ENCODE measurements around the gene BMP2K.
"Not testable (repeated sequence)": the region's sequence is repeated elsewhere in the genome, so short reads cannot be mapped to it uniquely, and the experiment has no call there.

BMP2K gene

GRCh38 chr4:78765432-78766006 is 10.6 kb upstream of the BMP2K start:
- DNase-seq, result no peak

- no peak for DNase-seq
These were observed 10.1 kb upstream of the BMP2K start for GRCh38 chr4:78766026-78766425.

GRCh38 chr4:78766650-78767049 is 9.5 kb upstream of the BMP2K start:
- no peak for DNase-seq

GRCh38 chr4:78767350-78767749 is 8.8 kb upstream of the BMP2K start:
- DNase-seq, result no peak

DNA sequence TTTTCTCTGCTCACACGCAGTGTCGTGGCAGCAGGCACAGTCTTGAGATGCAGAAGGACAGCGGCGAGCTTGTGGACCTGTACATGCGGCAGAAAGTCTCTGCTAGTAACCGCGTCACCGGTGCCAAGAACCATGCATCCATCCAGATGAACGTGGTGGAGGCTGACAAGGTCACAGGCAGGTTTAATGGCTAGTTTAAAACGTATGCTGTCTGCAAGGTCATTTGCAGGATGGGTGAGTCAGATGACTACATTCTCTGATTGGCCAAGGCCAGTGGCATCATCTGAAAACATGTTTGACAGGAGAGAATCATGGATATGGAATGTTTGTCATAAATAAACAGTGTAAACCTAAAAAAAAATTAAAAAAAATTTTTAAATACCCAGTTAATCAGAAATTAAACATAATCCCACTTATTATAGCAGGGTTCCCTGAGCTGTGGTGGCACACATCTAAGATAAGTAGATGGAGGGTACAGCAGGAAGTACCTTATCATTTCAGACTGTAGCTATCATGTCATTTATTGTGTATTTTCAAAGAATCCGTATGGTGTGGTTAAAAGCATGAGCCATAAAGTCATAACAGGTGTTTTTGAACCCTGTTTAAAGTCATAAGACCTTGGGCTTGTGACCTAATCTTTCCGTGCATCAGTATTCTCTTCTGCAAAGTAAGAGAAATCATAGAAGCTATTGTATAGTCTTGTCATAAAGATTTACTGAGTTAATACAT is 7.5 kb upstream of the BMP2K start:
- no peak for DNase-seq

DNA sequence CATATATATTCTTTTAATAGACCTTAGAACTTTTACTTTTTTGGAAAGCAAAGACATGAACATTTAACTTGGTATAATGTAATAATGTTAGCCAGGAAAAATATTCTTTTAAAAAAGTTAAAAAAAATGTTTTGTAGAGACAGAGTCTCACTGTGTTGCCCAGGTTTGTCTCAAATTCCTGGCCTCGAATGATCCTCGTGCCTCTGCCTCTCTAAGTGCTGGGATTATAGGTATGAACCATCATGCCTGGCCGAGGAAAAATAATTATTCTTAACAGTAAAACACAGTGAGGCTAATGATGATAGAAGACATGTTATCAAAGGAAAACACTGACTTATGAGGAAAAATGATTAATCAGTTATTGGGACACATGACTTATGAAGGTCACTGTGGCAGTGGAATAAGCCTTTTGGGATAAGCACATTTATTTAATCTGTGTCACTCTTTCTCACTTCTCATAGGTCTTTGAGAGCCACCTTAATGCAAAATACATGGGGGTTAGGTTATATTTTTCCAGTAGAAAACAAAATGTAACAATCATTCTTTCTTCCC is 6.0 kb upstream of the BMP2K start:
- DNase-seq, result no peak

DNA sequence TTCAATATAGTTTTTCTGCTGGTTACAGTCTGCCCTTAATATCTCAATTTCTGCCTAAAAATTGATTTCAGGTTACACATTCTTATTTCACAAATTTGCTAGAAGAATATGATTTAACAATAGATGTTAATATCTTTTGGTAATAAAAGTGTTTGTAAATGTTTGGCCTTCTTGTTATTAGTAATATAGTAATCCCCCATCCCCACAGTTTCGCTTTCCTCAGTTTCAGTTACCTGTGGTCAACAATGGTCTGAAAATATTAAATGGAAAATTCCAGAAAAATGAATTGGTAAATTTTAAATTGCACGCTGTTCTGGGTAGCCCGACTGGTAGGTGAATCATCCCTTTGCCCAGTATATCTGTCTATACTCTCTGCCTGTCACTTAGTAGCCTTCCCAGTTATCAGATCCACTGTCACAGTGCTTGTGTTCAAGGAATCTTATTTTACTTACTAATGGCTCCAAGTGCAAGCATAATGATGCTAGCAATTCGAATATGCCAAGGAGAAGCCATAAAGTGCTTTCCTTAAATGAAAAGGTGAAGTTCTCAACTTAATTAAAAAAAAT is 3.5 kb upstream of the BMP2K start:
- DNase-seq, result no peak

GRCh38 chr4:78774417-78774816 is 1.7 kb upstream of the BMP2K start:
- DNase-seq, result no peak

DNA sequence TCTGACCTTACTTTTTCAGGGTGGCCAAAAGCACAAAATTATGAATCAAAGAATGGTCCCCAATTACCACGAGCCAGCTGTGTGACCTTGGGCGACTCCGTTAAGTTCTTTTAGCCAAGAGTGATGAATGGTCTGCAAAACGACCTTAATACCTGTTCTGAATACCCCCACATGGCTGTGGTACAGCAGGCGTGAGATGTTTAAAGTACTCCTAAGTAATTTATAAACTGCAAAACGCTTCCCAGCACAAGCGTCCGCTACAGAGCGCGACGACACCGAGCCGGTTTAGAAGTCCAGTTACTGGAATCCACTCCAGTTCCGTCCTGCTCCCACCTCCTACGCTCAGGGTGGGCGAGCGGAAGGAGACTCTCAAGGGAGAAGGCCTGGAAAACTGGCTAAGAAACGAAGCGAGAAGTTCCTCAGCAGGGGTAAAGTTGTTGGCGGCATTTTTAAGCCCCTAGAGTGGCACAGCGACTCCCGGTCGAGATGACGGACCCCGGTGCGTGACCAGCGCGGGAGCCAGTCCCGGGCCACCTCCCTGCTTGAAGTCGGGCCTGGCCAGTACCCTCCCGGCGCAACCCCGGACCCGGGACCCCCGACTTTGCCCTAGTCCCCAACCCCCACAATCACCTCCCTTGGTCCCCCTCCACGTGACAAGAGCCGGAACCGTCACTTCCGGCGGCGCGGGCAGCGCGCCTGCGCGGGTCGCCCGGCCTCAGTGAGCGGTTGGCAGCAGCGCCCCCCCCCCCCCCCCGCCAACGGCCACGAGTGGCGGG is 659 bp upstream of the BMP2K start:
- DNase-seq, result peak; percentile 76 to 81

DNA sequence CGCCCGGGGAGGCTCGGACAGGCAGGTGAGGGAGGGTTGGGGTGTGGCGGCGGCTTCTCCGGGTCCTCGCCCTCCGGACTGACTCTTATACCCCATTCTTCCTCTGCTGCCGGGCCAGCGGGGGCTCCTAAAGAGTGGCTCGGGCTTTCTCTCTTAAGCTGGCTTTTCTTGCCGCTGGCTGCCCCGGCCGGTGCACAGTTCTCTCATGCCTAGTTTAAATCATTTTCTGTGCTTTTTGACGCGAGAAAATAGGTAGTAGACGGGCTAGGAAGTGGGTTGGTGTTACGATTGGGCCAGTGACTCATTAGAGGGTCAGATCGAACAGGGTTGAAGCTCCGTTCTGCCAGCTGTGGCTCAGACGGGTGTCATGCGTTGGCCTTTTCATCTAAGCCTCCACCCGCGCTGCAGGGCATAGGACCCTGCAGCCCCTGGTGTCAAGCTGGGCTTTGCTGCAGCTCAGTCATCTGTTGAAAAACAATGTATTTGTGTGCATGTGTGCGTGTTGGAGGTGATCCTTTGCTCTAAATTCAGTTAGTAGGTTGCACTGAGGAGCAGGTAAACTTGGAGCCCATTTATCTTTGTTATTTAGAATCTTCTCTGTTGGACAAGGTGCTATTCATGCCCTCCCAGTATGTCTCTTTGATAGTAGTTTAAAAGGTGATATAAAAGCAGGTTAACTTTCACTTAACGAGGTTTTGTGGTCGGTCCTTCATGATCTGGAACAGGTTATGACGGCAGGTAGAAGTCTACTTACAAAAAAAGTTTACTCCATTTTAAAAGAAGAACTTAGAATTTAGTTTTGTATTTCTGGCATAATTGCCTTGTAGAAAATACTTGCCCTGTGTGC is 802 bp downstream of the BMP2K start:
- peak; percentile 27 to 29 for DNase-seq

DNA sequence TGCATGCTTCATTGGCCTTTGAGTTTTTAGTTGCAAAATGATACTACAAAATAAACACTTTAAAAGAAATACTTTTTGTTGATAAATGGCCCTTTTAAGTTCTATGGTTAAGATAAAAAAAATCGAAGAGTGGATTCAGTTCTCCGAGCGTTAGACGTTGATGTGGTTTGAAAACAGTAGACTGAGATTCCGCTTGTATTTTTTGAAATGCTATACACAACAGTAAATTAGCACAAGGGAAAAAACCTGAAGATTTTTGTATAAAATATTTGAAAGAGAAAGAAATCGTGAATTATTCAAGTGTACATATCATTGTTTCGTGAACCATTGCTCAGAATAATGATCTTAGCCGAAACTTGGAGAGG is 1.4 kb downstream of the BMP2K start:
- no peak for DNase-seq

- DNase-seq, result no peak
These were observed 2.4 kb downstream of the BMP2K start for GRCh38 chr4:78778530-78778929.

DNA sequence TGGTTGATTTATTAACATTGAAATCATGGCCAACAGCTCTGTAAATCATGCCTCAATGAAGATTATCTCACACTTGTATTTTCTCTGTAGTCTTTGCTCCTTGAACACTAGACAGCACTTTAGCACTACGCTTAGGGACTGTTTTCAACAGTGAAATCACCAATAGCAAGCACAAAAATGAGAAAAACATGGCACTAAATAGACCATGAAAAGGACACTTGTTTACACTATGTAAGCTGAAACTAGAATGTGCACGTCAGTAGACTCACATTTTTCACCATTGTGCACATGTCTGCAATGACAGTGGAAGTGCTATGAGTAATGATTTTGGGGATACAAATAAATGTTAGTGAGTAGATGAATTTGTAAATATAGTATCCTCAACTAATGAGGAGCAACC is 3.1 kb downstream of the BMP2K start:
- no peak for DNase-seq

DNA sequence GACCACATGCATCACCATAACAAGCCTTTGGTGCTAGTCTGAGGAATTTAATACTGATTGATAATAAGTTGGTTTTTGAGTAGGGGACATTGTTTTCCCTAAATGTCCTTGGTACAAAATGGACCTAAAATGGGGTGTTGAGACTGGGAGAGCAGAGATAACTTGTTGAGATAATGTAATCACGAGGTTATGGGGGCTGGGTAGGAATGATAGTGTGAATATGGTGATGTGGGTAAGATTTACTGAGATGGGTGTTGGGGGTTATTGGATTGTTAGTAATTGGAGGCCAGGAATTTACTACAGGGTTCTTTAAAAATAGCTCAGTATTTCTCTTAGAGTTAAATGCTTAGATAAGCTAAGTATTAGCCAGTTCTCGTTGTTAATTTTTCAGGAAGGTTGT is 3.9 kb downstream of the BMP2K start:
- DNase-seq, result no peak

DNA sequence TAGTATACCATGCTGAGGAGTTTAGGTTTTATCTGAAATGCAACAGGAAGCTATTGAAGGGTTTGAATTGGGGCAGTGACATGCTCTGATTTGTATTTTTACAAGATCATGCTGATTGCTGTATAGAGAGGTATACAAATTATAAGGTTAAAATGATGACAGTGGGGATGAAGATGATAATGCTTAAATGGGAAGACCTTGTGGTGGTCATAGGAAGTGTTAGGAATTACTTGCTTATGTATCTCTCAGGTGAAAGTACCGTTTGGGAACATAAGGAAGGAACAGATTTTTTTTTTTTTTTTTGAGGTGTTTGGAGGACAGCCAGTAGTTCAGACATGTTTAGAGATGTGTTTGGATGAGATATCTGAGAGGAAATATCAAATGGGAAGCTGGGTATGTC is 5.0 kb downstream of the BMP2K start:
- no peak for DNase-seq

GRCh38 chr4:78781924-78782323 is 5.8 kb downstream of the BMP2K start:
- peak; percentile 44 to 58 for DNase-seq

DNA sequence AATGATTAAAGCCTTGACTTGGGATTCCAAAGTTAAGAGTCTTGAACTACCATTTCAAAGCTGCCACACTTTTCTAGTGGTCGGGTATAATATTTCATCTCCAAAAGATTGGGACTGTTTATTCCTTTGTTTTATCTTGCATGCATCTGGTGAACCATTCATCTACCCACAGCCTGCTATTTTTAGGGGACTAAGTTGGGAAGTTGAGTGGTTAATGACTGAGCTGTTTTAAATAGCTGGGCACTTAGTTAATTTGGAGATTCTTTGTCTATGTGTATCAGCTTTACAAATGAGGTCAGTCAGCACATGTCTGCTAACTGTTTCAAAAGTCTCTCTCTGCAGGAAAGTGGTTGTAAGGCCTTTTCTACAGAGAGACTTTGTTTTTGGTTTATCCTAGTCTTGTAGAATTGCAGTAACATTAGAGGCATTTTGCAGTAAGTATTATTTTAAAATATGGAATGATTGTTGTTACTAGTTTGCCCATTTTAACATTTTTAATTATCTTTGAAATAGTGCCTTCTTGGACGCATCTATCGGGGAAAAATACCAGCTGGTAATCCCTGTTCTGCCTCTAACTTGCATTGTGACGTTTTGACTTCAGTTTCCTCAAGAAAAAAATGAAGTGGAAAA is 8.2 kb downstream of the BMP2K start:
- no peak for DNase-seq

- DNase-seq, result no peak
These were observed 11.3 kb downstream of the BMP2K start for GRCh38 chr4:78787392-78788006.

DNA sequence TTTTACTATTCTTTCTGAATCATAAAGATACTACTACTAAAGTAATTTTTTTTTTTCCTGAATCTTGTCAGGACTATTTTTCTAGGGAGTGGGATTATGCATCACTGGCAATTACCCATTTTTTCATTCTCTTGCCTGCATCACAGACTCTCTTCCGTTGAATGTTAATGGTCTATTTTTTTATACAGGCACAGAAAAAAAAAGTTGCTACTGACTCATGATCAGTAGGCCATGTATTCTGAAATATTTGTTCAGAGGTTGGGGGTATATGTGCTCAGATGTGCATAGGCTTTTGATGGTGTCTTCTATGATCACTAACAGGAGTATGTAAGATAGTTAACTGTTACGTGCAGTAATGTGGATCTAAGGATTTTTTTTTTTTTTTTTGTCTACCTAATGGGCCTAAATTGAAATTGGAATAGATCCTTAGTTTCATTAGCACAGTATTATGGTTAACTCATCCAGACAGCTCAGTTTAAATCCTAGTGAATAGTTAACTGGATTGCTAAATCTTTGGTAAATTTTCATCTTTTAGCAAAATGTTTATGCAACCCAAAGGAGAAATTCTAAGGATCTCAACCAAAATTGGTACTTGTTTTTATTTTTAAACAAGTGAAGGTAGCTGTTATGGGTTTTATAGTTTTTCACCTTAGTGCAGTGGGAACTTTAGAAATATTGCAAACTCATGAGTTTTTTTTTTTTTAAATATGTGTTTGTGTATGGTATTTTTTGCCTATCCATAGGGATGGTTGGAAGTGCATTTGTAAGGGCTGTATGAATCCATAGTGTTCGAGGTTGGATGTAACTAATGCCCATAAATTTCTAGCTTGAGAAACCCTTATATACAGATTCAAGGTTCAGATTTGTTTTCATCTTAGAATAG is 12.1 kb downstream of the BMP2K start:
- DNase-seq, result no peak

DNA sequence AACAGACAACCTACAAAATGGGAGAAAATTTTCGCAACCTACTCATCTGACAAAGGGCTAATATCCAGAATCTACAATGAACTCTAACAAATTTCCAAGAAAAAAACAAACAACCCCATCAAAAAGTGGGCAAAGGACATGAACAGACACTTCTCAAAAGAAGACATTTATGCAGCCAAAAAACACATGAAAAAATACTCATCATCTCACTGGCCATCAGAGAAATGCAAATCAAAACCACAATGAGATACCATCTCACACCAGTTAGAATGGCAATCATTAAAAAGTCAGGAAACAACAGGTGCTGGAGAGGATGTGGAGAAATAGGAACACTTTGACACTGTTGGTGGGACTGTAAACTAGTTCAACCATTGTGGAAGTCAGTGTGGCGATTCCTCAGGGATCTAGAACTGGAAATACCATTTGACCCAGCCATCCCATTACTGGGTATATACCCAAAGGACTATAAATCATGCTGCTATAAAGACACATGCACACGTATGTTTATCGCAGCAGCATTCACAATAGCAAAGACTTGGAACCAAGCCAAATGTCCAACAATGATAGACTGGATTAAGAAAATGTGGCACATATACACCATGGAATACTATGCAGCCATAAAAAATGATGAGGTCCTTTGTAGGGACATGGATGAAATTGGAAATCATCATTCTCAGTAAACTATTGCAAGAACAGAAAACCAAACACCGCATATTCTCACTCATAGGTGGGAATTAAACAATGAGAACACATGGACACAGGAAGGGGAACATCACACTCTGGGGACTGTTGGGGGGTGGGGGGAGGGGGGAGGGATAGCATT is 19.7 kb downstream of the BMP2K start:
- DNase-seq, result not testable (repeated sequence)
